ENCODE results near the gene MCTP1.
"Not testable (repeated sequence)": the region's sequence is repeated elsewhere in the genome, so short reads cannot be mapped to it uniquely, and the experiment has no call there.

The MCTP1 gene

DNA sequence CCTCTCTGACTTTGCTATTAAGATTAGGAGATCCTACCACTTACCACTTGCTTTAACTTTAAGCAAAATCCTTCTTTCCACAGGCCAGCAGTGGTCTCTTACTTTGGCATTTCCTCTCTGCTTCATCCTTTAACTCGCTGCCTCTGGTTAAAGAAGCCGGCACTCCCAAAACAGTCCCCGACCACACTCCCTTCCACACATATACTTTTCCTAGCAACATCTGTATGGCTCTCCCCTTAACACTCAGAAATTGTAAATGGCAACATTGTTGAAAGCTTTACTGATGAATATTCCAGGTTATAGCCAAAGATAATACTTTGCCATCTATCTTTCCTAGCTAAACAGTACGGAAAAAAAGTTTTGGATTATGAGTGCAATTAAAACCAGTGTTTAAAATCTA lies 133.2 kb downstream of the MCTP1 start:
- DNase-seq (ENCODE audit: low read depth in 1 of 2, low spot score in 1 of 2) = no peak
- H3K27me3 ChIP-seq (ENCODE audit: insufficient read depth, poor library complexity, severe bottlenecking) = no peaks in the 10 kb centered on the region
- no peak overlapping the region for H3K4me3 ChIP-seq (replicated peaks; ENCODE audit: insufficient read depth, low read length)
- TF ChIP-seq, protein P1, sequence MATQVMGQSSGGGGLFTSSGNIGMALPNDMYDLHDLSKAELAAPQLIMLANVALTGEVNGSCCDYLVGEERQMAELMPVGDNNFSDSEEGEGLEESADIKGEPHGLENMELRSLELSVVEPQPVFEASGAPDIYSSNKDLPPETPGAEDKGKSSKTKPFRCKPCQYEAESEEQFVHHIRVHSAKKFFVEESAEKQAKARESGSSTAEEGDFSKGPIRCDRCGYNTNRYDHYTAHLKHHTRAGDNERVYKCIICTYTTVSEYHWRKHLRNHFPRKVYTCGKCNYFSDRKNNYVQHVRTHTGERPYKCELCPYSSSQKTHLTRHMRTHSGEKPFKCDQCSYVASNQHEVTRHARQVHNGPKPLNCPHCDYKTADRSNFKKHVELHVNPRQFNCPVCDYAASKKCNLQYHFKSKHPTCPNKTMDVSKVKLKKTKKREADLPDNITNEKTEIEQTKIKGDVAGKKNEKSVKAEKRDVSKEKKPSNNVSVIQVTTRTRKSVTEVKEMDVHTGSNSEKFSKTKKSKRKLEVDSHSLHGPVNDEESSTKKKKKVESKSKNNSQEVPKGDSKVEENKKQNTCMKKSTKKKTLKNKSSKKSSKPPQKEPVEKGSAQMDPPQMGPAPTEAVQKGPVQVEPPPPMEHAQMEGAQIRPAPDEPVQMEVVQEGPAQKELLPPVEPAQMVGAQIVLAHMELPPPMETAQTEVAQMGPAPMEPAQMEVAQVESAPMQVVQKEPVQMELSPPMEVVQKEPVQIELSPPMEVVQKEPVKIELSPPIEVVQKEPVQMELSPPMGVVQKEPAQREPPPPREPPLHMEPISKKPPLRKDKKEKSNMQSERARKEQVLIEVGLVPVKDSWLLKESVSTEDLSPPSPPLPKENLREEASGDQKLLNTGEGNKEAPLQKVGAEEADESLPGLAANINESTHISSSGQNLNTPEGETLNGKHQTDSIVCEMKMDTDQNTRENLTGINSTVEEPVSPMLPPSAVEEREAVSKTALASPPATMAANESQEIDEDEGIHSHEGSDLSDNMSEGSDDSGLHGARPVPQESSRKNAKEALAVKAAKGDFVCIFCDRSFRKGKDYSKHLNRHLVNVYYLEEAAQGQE (IDR thresholded peaks at IDR 0.05; ENCODE audit: insufficient replicate concordance, low read depth) = no peak
- TF ChIP-seq SPI1 (IDR thresholded peaks at IDR 0.05; ENCODE audit: borderline replicate concordance, low read depth) (no peak), GABPA (IDR thresholded peaks at IDR 0.05; ENCODE audit: low read depth) (no peak), POLR2AphosphoS5 (IDR thresholded peaks at IDR 0.05; ENCODE audit: low read depth) (no peak)
- TF ChIP-seq, protein P2, sequence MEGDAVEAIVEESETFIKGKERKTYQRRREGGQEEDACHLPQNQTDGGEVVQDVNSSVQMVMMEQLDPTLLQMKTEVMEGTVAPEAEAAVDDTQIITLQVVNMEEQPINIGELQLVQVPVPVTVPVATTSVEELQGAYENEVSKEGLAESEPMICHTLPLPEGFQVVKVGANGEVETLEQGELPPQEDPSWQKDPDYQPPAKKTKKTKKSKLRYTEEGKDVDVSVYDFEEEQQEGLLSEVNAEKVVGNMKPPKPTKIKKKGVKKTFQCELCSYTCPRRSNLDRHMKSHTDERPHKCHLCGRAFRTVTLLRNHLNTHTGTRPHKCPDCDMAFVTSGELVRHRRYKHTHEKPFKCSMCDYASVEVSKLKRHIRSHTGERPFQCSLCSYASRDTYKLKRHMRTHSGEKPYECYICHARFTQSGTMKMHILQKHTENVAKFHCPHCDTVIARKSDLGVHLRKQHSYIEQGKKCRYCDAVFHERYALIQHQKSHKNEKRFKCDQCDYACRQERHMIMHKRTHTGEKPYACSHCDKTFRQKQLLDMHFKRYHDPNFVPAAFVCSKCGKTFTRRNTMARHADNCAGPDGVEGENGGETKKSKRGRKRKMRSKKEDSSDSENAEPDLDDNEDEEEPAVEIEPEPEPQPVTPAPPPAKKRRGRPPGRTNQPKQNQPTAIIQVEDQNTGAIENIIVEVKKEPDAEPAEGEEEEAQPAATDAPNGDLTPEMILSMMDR (IDR thresholded peaks at IDR 0.05; ENCODE audit: insufficient read depth, low read length) = no peak
- no peak overlapping the region for H3K27ac ChIP-seq (replicated peaks)

DNA sequence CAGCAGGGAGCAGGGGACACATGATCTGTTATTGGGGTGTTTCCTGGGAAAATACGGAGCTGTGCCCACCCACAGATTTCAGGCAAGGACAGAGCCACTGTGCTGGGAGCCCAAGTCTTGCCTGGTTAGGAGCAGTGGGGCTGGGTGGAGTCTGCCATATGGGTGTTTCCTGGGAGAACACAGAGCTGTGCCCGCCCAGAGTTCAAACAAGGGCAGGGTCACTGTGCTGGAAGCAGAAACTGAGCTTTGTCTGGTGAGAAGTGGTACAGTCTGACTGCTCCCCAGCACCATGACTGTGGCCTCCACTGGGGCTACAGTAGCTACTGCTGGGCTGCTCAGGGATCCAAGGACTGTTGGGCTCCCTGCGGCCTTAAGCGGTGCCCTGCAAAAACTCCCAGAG lies 135.5 kb downstream of the MCTP1 start:
- no peak overlapping the region for H3K4me3 ChIP-seq (replicated peaks; ENCODE audit: insufficient read depth, low read length)
- H3K27ac ChIP-seq (replicated peaks) = no peak overlapping the region
- no peak for DNase-seq (ENCODE audit: low read depth in 1 of 2, low spot score in 1 of 2)
- TF ChIP-seq, protein P2 (IDR thresholded peaks at IDR 0.05; ENCODE audit: insufficient read depth, low read length) = no peak
- no peak for TF ChIP-seq SPI1 (IDR thresholded peaks at IDR 0.05; ENCODE audit: borderline replicate concordance, low read depth)
- no peak for TF ChIP-seq POLR2AphosphoS5 (IDR thresholded peaks at IDR 0.05; ENCODE audit: low read depth)
- TF ChIP-seq, protein P1 (IDR thresholded peaks at IDR 0.05; ENCODE audit: insufficient replicate concordance, low read depth) = no peak
- no peak for TF ChIP-seq GABPA (IDR thresholded peaks at IDR 0.05; ENCODE audit: low read depth)
- no peaks in the 10 kb centered on the region for H3K27me3 ChIP-seq (ENCODE audit: insufficient read depth, poor library complexity, severe bottlenecking)

DNA sequence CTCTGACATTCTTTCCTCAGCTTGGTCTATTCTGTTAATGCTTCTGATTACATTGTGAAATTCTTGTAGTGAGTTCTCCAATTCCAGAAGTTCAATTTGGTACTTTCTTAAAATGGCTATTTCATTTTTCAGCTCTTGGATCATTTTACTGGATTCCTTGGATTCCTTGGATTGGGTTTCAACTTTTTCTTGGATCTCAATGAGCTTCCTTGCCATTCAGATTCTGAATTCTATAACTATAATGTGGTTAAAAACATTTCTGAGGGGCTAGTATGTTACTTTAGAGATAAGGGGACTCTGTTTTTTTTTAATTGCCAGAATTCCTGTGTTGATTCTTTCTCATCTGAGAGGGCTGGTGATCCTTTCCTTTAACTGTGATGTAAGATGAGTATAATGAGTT lies 136.4 kb downstream of the MCTP1 start:
- no peak overlapping the region for H3K4me3 ChIP-seq (replicated peaks; ENCODE audit: insufficient read depth, low read length)
- TF ChIP-seq GABPA (IDR thresholded peaks at IDR 0.05; ENCODE audit: low read depth) (no peak), POLR2AphosphoS5 (IDR thresholded peaks at IDR 0.05; ENCODE audit: low read depth) (no peak), SPI1 (IDR thresholded peaks at IDR 0.05; ENCODE audit: borderline replicate concordance, low read depth) (no peak)
- TF ChIP-seq, protein P2 (IDR thresholded peaks at IDR 0.05; ENCODE audit: insufficient read depth, low read length) = no peak
- TF ChIP-seq, protein P1 (IDR thresholded peaks at IDR 0.05; ENCODE audit: insufficient replicate concordance, low read depth) = no peak
- no peaks in the 10 kb centered on the region for H3K27me3 ChIP-seq (ENCODE audit: insufficient read depth, poor library complexity, severe bottlenecking)
- DNase-seq (ENCODE audit: low read depth in 1 of 2, low spot score in 1 of 2) = no peak
- no peak overlapping the region for H3K27ac ChIP-seq (replicated peaks)

DNA sequence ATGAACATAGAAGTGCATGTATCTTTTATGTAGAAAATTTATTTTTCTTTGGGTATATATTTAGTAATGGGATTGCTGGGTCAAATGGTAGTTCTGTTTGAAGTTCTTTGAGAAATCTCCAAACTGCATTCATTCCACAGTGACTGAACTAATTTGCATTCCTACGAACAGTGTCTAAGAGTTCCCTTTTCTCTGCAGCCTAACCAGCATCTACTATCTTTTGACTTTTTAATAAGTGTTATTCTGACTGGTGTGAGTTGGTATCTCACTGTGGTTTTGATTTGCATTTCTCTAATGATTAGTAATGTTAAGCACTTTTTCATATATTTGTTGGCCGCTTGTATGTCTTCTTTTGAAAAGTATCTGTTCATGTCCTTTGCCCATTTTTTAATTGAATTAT lies 141.0 kb downstream of the MCTP1 start:
- H3K4me3 ChIP-seq (replicated peaks; ENCODE audit: insufficient read depth, low read length); H3K27ac ChIP-seq (replicated peaks); H3K27me3 ChIP-seq (ENCODE audit: insufficient read depth, poor library complexity, severe bottlenecking); DNase-seq (ENCODE audit: low read depth in 1 of 2, low spot score in 1 of 2): not testable (repeated sequence)
